NK-92 treated with Interleukin-12 subunit alpha and Interleukin-12 subunit beta, amount 100 ng/mL, for 24 hours (cell line): ENCODE results near the gene ARFGEF2.
"Not testable (repeated sequence)": the region's sequence is repeated elsewhere in the genome, so short reads cannot be mapped to it uniquely, and the experiment has no call there.

Experiments used
- DNase-seq: peaks from one replicate; lab custom pipeline; 2025; lab: John Stamatoyannopoulos, UW

Gene ARFGEF2

DNA sequence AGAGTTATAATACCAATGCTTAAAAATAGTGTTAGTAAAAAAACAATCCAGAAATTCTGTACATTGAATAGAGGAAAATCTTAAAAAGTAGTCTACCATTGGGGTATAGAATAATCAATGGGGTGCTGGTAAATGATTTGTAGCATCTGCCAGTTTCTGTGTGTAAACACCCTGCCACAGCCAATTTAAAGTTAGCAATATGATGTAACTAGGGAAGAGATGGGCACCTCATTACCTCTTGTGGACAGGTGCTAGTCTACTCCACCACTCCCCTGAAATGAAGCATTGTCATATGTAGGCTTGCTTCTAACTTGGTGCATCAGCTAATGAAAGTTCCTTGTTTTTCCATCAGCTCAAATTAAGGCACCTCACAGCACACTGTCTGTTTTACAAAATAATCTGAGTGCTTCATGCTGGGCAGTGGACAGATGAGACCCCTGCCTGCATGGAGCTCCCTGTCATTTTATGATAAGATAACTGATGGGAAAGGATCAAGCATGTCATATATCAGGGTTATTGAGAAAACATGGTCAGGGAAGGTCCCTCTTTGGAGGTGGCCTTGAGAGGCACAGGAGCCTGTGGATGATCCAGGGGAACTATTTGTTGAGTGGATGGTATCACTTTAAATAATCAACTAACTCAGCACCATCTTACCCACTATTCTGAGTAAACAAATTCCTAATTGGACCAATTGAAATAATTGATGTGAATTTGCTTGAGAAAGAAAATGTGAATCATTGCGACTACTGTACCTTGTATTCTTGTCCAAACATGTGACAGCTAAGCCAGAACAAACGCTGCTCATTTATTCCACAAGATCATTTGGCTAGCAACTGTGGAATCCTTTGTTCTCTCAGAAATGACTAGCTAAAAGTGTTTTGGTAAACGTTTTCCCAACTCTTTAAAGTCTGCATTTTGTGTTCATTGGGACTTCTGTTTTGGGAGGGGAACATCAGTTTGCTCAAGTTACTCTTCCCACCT lies 78.7 kb downstream of the ARFGEF2 start:
- DNase-seq = no peak

DNA sequence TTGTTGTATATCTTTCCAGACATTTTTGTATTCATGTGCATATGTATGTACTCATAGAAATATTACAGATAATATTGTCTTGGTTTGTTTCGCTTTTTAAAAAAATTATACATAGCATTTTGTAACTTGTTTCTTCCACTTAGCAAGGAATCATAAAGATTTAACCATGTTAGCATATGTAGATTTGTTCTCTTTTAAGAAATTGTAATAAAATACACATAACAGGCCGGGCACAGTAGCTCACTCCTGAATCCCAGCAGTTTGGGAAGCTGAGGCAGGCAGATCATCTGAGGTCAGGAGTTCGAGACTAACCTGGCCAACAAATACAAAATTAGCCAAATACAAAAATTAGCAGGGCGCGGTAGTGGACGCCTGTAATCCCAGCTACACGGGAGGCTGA lies 80.2 kb downstream of the ARFGEF2 start:
- DNase-seq = no peak

DNA sequence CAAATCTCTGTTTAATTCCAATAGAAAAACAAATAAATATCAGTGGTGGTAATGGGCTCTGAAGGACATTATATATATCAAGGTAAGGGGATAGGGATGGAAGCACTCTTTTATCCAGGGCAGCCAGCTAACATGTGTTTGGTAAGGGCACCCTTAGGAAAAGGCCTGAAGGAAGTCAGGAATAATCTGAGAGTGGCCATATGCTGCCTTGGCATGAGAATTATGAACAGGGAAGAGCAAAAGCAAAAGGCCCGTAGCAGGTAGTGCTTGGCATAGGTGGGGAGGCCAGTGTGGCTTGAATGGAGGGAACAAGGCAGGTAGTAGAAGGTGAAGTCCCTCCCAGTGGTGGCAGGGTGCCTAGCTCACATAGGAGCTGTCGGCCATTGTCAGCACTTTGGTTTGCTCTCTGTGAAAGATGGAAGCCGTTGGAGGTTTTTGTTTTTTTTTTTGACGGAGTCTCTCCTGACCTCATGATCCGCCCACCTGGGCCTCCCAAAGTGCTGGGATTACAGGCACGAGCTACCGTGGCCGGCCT lies 85.0 kb downstream of the ARFGEF2 start:
- DNase-seq = no peak

DNA sequence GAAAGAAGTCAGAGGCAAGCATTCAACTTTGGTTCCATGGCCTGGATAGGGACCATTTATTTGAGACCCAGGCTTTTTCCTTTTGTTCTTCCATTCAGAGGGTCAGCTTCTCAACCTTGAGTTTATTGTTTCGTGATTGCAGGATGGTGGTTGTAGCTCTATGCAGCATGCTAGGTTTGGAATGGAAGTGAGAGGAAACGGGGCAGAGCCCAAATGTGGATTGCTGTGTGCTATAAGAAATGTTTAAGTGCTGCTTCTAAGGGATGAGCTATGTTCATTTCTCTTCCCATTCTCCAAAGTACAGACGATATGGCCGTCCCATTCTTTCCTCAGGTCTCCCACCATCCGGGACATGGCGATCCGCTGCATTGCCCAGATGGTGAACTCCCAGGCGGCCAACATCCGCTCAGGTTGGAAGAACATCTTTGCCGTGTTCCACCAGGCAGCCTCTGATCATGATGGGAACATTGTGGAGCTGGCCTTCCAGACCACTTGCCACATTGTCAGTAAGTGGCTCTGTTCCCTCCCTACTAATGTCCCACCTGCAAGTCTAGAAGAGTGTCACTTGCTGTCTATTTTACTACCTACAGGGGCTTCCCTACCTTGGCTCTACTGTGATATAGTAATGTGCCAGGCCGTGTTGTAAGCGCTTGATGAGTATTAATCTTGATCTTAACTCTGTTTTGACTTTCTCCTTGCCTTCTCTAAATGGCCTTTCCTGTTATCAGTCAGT lies 88.6 kb downstream of the ARFGEF2 start:
- DNase-seq = no peak

DNA sequence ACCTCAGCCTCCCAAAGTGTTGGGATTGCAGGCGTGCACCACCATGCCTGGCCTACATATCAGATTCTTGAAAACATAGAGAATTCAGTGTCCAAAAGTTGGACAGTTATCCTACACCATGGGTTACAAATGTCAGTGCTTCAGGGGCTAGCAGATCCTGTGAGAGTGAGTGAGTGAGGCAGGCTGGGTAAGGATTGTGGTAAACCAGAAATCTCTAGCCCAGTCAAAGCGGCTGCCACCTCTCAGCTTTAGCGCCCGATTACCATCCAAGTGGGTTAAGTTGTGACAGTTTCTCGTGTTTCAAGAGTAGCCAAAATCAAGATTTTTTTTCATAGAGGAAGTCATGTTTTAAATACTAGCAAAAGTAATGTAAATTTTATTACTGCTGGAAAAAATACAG lies 102.7 kb downstream of the ARFGEF2 start:
- no peak for DNase-seq

DNA sequence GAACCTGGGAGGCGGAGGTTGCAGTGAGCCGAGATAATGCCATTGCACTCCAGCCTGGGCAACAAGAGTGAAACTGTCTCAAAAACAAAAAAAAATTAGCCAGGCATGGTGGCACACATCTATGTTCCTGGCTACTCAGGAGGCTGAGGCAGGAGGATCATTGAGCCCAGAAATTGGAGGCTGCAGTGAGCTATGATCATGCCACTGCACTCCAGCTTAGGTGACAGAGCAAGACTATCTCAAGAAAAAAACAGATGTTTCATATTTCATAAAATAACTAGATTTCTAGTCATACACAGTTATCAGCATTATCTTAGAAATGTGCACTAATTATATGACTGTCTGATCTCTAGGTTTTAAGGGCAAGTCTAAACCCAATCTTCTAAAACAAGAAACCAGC lies 106.7 kb downstream of the ARFGEF2 start:
- not testable (repeated sequence) for DNase-seq

DNA sequence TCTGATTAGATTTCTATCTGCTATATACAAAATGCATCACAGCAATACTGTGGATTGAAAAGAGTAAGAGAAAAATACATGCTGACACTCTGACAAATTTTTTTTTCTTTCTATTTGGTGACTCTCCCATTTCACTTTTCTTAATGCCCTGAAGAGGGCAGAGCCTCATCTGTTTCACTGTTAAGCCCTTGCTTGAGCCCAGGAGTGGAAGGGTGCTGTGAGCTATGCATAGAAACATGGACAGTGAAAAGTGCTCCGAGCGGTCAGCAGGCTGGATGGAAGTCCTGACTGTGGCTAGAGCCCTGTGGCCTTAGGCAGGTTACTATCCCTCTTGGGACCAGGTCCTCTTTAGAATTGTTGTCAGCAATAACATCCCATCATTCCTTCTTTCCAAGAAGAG lies 107.2 kb downstream of the ARFGEF2 start:
- no peak for DNase-seq

DNA sequence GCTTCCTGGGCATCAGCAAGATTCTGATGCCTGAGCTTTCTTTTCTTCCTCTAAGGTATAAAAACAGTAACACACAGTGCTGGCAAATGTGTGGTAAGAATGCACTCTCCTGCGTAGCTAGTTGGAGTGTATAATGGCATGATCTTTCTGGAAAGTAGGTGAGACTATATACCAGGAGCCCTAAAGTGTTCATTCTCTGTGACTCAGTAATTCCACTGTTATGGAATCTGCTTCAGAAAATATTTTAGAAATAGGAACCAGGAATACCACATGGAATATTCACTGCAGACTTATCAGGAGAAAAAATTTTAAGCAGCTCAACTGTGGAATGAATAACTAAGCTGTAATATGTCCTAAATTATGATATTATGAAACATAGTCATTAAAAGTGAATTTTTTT lies 107.7 kb downstream of the ARFGEF2 start:
- DNase-seq = no peak

DNA sequence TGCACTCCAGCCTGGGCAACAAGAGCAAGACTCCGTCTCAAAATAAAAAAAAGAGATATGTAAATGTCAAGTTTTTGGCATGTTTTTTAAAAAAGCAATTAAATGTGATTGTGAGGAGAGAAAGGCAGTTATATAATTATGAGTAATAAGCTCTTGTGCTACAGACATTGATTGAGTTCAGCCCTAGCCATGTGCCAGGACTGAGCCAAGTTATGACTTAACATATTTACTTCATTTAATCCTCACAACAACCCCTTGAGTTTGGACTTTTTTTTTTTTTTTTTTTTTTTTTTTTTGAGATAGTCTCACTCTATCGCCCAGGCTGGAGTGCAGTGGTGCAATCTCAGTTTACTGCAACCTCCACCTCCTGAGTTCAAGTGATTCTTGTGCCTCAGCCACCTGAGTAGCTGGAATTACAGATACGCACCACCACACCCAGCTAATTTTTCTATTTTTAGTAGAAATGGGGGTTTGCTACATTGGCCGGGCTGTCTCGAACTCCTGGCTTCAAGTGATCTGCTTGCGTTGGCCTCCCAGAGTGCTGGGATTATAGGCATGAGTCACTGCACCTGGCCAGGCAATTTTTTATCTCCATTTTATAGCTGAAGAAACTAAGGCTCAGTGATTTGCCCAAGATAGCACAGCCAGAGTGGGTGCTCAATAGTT lies 109.6 kb downstream of the ARFGEF2 start:
- DNase-seq = no peak

DNA sequence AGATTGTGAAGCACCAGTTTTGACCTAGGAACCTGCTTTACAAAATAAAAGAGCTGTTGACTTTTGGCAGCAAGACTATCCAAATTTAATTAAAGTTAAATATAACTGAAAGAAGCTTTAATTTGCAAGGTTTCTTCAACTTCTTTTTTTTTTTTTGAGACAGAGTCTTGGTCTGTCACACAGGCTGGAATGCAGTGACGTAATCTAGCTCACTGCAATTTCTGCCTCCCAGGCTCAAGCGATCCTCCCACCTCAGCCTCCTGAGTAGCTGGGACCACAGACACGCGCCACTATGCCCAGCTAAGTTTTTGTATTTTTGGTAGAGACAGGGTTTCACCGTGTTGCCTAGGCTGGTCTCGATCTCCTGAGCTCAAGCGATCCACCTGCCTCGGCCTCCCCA lies 110.9 kb downstream of the ARFGEF2 start:
- DNase-seq = no peak

DNA sequence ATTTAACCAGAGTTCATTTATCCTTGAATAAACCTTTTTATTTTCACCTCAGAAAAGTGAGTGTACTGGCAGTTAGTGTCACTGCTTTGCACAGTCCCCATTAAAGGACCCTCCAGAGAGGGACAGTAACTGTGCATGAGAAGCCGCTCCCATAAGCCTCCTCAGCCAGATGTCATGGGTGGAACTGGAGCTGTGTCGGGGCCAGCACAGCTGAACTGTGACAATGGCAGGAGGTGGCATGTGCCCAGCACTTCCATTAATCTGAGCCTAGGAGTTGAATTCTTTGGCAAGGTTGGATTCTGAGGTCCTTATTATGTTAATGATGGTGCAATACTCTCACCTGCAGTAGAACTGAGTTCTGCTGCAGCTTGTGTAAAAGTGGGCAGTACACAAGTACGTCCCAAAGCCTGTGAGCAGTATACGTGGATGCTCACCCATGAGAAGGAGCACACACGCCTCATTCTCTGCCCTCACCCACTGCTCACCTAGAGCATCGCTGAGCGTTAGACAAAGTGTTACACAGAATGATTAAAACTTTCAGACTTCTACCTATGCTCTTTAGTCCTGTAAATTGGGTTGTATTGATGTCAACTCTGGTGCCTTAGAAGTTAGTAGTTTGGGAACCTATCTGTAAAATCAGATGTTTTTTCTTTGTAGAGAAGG lies 112.7 kb downstream of the ARFGEF2 start:
- no peak for DNase-seq

DNA sequence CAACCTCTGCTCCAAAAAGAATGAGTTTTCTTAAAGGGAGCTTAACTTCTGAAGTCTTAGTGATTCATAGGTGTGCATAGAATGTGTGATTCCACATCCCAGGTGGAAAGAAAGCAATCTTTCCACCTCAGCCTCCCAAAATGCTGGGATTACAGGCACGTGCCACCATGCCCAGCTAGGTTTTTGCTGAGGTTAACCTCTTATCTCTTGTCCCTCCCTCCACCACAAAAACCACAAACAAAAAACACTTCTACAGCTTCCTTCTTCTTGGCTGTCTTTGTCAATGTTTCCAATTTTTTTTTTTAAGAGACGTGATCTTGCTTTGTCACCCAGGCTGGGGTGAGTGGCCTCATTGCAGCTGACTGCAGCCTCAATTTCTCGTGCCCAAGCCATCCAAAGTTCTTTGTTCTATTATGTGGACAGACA lies 116.5 kb downstream of the ARFGEF2 start:
- DNase-seq = no peak

DNA sequence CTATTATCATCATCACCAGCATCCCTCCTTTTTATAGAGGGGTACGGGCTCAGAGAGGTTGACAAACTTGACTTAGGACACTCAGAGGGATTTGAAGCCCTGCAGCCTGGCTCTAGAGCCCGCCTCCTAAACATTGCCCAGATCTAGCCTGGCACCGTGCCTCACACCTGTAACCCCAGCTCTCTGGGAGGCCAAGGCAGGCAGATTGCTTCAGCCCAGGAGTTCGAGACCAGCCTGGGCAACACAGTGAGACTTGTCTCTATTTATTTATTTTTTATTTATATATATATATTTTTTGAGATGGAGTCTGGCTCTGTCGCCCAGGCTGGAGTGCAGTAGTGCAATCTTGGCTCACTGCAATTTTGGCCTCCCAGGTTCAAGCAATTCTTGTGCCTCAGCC lies 118.3 kb downstream of the ARFGEF2 start:
- no peak for DNase-seq

DNA sequence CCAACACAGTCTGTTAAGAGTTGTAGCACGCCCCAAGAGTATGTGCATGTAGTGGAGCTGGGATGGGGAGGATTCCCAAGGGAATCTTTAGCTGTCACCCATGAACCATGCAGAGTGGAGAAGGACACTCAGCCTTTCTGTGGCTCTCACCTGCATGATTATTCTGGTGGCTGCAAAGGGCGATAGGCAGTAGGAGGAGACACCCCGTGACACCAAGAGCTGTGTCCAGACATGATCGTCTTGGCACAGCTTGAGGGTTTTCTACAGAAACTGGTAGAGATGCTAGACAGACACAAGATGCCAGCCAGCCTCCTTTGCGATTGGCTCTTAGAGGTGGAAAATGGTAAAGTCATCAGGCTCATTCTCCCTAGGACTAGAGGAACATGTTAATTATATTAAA lies 121.5 kb downstream of the ARFGEF2 start:
- DNase-seq = no peak

DNA sequence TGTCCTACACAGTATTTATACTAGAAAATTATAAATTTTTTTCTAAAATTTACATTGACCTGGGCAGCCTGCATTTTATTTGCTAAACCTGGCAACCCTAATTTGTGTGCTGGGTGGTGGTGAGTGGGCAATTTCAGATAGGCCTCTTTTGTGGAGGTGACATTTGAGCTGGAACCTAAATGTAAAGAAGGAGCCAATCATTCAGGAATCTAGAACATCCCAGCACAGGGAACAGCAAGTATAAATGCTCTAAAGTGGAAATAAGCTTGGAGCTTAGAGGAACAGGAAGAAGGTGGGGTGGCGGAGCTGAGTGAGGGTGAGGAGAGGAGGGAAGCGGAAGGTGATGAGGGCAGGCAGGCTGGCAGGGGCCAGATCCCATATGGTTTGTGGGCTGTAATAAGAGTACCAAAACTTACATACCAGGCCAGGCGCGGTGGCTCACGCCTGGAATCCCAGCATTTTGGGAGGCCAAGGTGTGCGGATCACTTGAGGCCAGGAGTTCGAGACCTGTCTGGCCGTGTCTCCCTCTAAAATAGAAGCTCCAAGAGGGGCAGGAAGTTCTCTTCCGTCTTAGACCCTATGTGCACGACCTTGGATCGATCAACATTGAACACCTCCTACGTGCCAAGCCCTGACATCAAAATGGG lies 124.1 kb downstream of the ARFGEF2 start:
- peak; percentile 37 for DNase-seq

DNA sequence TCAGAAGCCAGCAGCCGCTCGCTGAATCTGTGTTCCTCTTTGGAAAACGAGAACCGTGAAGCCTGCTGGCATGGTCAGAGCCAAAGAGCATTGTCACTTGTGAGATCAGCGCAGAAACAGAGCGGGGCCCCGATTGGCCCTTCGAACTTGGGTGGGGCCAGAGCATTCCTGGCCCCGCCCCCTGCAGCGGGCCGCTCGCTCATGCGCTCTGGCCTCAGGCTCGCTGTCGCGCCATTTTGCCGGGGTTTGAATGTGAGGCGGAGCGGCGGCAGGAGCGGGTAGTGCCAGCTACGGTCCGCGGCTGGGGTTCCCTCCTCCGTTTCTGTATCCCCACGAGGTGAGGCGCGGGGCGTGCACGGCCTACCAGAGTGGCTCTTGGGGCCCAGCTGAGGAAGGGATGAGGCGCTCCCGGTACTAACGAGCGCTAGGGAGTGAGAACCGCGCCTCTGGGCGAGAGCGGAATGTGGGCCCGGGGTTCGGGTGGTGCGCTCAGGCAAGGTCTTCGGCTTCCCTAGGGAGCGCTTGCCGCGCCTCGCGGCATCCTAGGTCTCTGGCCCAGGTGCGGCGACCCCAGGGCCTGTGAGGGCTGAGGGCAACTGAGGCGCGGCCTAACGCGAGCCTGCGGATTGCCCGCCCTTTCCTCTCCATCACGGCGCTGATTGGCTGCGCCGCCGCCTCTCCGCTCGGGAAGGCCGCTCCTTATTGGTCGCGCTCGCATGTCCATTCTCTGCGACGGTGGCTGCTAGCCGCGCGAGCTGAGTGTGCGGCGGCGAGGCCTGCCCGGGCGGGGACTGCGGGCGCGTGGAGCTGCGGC lies 124.8 kb downstream of the ARFGEF2 start, which contains the start of gene CSE1L:
TSS of gene CSE1L (plus strand) at position 226 of the 814 bp plus-strand sequence. CDS start 12,152 bp downstream, outside the sequence.
- peak; percentile 94 for DNase-seq

DNA sequence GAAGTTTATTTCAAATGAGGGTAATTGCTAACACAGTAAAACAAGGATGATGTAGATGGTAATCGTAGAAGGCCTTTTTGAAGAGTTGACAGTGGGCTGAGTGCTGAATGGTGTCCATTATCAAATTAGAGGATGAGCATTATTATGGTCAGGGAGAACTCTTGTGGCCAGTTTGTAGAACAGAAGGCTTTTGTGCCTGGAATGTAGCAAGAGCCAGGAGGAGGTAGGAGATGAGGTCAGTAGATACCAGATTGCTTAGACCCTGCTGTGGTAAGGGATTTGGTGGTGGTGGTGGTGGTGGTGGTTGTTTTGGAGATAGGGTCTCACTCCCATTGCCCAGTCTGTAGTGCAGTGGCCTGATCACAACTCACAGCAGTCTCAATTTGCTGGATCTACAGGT lies 130.8 kb downstream of the ARFGEF2 start:
- no peak for DNase-seq

DNA sequence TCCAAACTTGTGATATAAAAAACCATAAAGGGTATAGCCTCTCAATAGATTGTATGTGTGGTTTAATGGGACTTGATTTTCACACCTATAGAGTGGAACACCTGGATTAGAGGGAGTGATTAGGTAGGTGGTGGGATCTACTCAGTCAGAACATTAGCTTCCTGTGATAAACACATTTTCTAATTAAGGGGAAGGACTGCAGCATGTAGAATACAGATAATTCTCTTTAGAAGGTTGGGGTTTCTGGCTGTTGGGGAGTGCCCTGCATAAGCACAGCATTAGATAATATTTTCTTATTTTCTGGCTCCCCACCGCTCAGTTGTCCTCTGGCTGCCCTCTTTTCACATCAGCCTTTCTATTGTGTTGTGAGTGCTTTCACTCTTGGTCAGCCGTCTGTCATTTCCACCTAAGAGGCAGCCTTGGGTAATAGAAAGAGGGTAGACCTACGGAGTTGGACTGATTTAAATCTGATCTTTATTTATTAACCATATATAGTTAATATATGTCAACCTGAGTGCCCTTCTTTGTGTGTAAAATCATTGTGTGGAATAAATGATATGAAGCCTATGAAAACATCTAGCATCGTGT lies 132.6 kb downstream of the ARFGEF2 start:
- DNase-seq = no peak

DNA sequence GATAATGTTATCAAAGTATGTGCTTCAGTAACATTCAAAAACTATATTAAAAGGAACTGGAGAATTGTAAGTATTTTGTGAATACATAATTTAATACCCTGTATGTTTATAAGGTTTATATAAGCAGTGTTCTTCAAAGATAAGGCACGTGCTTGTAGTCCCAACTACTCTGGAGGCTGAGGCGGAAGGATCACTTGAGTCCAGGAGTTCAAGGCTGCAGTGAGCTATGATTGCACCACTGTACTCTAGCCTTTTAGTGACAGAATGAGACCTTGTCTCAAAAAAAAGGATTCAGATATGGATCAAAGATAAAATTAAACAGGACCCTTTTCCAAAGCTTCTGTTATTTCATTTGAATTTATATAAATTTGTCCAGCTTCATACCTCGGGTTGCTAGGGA lies 141.8 kb downstream of the ARFGEF2 start:
- no peak for DNase-seq

DNA sequence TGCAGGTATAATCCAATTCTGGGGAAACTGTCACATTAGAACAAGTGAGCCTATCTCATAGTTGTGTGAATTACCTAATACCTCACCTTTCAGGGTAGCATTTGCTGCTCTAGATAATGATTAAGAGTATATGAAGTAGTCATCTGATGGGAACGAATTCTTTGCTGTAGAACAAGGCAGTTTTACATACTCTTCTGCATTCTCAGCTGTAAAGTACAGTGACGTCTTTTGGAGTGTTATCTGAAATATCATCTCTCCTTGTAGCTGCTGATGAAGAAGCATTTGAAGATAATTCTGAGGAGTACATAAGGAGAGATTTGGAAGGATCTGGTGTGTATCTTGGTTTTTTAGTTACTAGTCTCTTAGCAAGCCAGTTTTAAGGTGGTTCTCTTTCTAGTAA lies 153.0 kb downstream of the ARFGEF2 start:
- no peak for DNase-seq
